ENCODE data around the gene CA10. TPM values are rescaled to one million over a fixed set of nuclear protein-coding genes. Genes with fewer than 3 reads are reported as not detected.

Gene CA10
- total RNA-seq, 1 donor from 2014 or later, result not detected

DNA sequence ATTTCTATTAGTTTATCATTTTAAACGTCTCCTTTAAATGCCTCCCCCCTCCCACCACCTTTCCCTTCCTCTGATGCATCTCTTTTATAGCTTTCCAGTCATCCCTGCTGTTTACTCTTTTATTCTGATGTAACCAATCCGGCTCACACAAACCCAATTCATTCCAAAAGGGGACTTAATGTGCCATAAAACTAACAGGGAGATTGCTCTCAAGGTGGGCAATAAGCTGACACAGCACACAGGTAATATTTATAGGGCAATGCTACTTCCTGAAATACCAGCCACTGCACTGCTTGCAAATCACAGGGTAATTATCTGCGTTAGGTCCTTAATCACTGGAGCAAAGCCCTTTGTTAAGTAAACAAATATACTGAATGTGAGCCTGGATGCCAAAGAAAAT is 23.3 kb upstream of the CA10 start:
- Mint-ChIP-seq H3K27ac (ENCODE audit: unreplicated experiment) (no peak overlapping the region), H3K4me3 (ENCODE audit: unreplicated experiment) (no peak overlapping the region), H3K9me3 (ENCODE audit: low read depth) (peaks cover 10% of the 10 kb centered on the region), H3K36me3 (ENCODE audit: low read depth) (no peaks in the 10 kb centered on the region), H3K27me3 (ENCODE audit: low read depth) (peaks cover 7% of the 10 kb centered on the region), H3K4me1 (ENCODE audit: low read depth) (no peaks in the 10 kb centered on the region)
- TF ChIP-seq, protein P1, sequence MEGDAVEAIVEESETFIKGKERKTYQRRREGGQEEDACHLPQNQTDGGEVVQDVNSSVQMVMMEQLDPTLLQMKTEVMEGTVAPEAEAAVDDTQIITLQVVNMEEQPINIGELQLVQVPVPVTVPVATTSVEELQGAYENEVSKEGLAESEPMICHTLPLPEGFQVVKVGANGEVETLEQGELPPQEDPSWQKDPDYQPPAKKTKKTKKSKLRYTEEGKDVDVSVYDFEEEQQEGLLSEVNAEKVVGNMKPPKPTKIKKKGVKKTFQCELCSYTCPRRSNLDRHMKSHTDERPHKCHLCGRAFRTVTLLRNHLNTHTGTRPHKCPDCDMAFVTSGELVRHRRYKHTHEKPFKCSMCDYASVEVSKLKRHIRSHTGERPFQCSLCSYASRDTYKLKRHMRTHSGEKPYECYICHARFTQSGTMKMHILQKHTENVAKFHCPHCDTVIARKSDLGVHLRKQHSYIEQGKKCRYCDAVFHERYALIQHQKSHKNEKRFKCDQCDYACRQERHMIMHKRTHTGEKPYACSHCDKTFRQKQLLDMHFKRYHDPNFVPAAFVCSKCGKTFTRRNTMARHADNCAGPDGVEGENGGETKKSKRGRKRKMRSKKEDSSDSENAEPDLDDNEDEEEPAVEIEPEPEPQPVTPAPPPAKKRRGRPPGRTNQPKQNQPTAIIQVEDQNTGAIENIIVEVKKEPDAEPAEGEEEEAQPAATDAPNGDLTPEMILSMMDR (IDR thresholded peaks at IDR 0.05), result no peak
- no peak for DNase-seq (ENCODE audit: low spot score)

GRCh38 chr17:52178012-52178411 is 19.5 kb upstream of the CA10 start:
- Mint-ChIP-seq H3K27ac (ENCODE audit: unreplicated experiment) (no peak overlapping the region), H3K4me1 (ENCODE audit: low read depth) (no peaks in the 10 kb centered on the region), H3K9me3 (ENCODE audit: low read depth) (no peaks in the 10 kb centered on the region), H3K27me3 (ENCODE audit: low read depth) (peaks cover 8% of the 10 kb centered on the region), H3K36me3 (ENCODE audit: low read depth) (no peaks in the 10 kb centered on the region), H3K4me3 (ENCODE audit: unreplicated experiment) (no peak overlapping the region)
- TF ChIP-seq, protein P1 (IDR thresholded peaks at IDR 0.05), result no peak
- DNase-seq (ENCODE audit: low spot score), result no peak

- TF ChIP-seq, protein P1 (IDR thresholded peaks at IDR 0.05), result peak; percentile 75
- Mint-ChIP-seq H3K36me3 (ENCODE audit: low read depth) (no peaks in the 10 kb centered on the region), H3K9me3 (ENCODE audit: low read depth) (no peaks in the 10 kb centered on the region), H3K4me3 (ENCODE audit: unreplicated experiment) (no peak overlapping the region), H3K27ac (ENCODE audit: unreplicated experiment) (no peak overlapping the region), H3K27me3 (ENCODE audit: low read depth) (peaks cover 8% of the 10 kb centered on the region), H3K4me1 (ENCODE audit: low read depth) (no peaks in the 10 kb centered on the region)
- no peak for DNase-seq (ENCODE audit: low spot score)
Measured at GRCh38 chr17:52170963-52171572, 12.6 kb upstream of the CA10 start.

DNA sequence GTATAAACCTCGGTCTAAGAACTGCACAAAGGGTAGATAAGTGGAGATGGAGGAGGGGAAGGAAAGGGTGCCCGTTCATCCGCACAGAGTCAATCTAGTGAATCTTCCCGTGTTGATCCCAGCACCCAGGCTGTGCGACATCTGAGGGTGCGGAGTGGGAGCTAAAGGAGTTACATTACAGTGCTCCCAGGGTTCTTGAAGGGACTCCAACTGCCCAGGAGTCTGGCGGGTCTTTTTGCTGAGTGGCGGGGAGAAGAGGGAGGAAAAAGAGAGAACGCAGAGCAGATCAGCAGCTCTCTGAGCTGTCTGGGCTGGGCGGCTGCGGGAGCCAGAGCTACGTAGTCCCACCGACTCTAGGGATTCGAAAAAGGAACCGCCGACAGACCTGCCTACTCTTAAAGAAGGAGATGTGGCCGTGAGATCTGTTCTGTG is 1.6 kb upstream of the CA10 start:
- DNase-seq (ENCODE audit: low spot score), result peak; percentile 53
- peaks cover 9% of the 10 kb centered on the region for H3K9me3 Mint-ChIP-seq (ENCODE audit: low read depth)
- TF ChIP-seq, protein P1 (IDR thresholded peaks at IDR 0.05), result no peak
- H3K4me1 Mint-ChIP-seq (ENCODE audit: low read depth), result peaks cover 10% of the 10 kb centered on the region
- H3K36me3 Mint-ChIP-seq (ENCODE audit: low read depth), result peaks cover 2% of the 10 kb centered on the region
- no peak overlapping the region for H3K27ac Mint-ChIP-seq (ENCODE audit: unreplicated experiment)
- H3K27me3 Mint-ChIP-seq (ENCODE audit: low read depth), result peaks cover 54% of the 10 kb centered on the region
- H3K4me3 Mint-ChIP-seq (ENCODE audit: unreplicated experiment), result no peak overlapping the region

- TF ChIP-seq, protein P1 (IDR thresholded peaks at IDR 0.05), result no peak
- H3K9me3 Mint-ChIP-seq (ENCODE audit: low read depth), result peaks cover 9% of the 10 kb centered on the region
- peak; percentile 71 for DNase-seq (ENCODE audit: low spot score)
- H3K4me3 Mint-ChIP-seq (ENCODE audit: unreplicated experiment), result no peak overlapping the region
- peaks cover 2% of the 10 kb centered on the region for H3K36me3 Mint-ChIP-seq (ENCODE audit: low read depth)
- peaks cover 10% of the 10 kb centered on the region for H3K4me1 Mint-ChIP-seq (ENCODE audit: low read depth)
- no peak overlapping the region for H3K27ac Mint-ChIP-seq (ENCODE audit: unreplicated experiment)
- peaks cover 53% of the 10 kb centered on the region for H3K27me3 Mint-ChIP-seq (ENCODE audit: low read depth)
Measured at GRCh38 chr17:52159246-52160135, 977 bp upstream of the CA10 start.

All from chondrocyte (in vitro differentiated cells).